GM18870 (cell line): ENCODE data around the gene GLRX.
A peak's percentile ranks its signal among the peaks of the same experiment; 100 is the strongest.

Experiments
- ATAC-seq: cut with Tn5 transposase; IDR thresholded peaks from one replicate; pipeline ENCODE4 v1.9.1; 2021; ENCODE audit warnings: moderate library complexity; ENCODE audit not compliant: unreplicated experiment

Gene GLRX

GRCh38 chr5:95822542-95823181 is at the start of gene GLRX:
TSS of gene GLRX (minus strand) at chr5:95822726. CDS start at chr5:95822662, 64 bp downstream.
- ATAC-seq = peak; percentile 43

GRCh38 chr5:95871146-95871806 is 48.8 kb upstream of the GLRX start:
- ATAC-seq = no peak

GRCh38 chr5:95870105-95870672 is 47.7 kb upstream of the GLRX start:
- ATAC-seq = peak; percentile 63

- peak; percentile 35 for ATAC-seq
Measured at GRCh38 chr5:95869173-95869855, 46.8 kb upstream of the GLRX start.

GRCh38 chr5:95868136-95868535 is 45.6 kb upstream of the GLRX start:
- no peak for ATAC-seq

- ATAC-seq = no peak
Measured at GRCh38 chr5:95866435-95867040, 44.0 kb upstream of the GLRX start.

GRCh38 chr5:95864944-95865504 is 42.5 kb upstream of the GLRX start:
- ATAC-seq = no peak

GRCh38 chr5:95864456-95864855 is 41.9 kb upstream of the GLRX start:
- no peak for ATAC-seq

- ATAC-seq = no peak
Measured at GRCh38 chr5:95863383-95863757, 40.8 kb upstream of the GLRX start.

- ATAC-seq = no peak
Measured at GRCh38 chr5:95862671-95863382, 40.3 kb upstream of the GLRX start.

GRCh38 chr5:95861864-95862561 is 39.5 kb upstream of the GLRX start:
- ATAC-seq = no peak

GRCh38 chr5:95861221-95861863 is 38.8 kb upstream of the GLRX start:
- ATAC-seq = no peak

- no peak for ATAC-seq
Measured at GRCh38 chr5:95859661-95860060, 37.1 kb upstream of the GLRX start.

- peak; percentile 66 for ATAC-seq
Measured at GRCh38 chr5:95858661-95859595, 36.4 kb upstream of the GLRX start.

GRCh38 chr5:95858023-95858461 is 35.5 kb upstream of the GLRX start:
- no peak for ATAC-seq

GRCh38 chr5:95857185-95857945 is 34.8 kb upstream of the GLRX start:
- ATAC-seq = no peak

- no peak for ATAC-seq
Measured at GRCh38 chr5:95856501-95856981, 34.0 kb upstream of the GLRX start.
